Neural crest cell (in vitro differentiated cells): ENCODE data around the gene QPRT. TPM values are rescaled to one million over a fixed set of nuclear protein-coding genes. Genes with fewer than 3 reads are reported as not detected.
"Not testable (repeated sequence)": the region's sequence is repeated elsewhere in the genome, so short reads cannot be mapped to it uniquely, and the experiment has no call there.

Source experiments
- DNase-seq: peaks from one replicate; pipeline ENCODE4 v3.0.0; 2021; ENCODE audit warnings: low read depth, mixed read lengths, low spot score
- H3K27ac Mint-ChIP-seq: one replicate; pipeline ENCODE4 v1.8.0; 2021; ENCODE audit warnings: mild to moderate bottlenecking, mixed read lengths; ENCODE audit not compliant: unreplicated experiment
- H3K27me3 Mint-ChIP-seq: 2 replicates; pipeline ENCODE4 v1.8.0; 2021; ENCODE audit warnings: low read depth, mild to moderate bottlenecking, mixed read lengths
- H3K36me3 Mint-ChIP-seq: 2 replicates; pipeline ENCODE4 v1.8.0; 2021; ENCODE audit warnings: low read depth, mild to moderate bottlenecking, mixed read lengths
- H3K4me1 Mint-ChIP-seq: 2 replicates; pipeline ENCODE4 v1.8.0; 2021; ENCODE audit warnings: mixed read lengths
- H3K4me3 Mint-ChIP-seq: one replicate; pipeline ENCODE4 v1.8.0; 2021; ENCODE audit warnings: mild to moderate bottlenecking, mixed read lengths
- H3K9me3 Mint-ChIP-seq: 2 replicates; pipeline ENCODE4 v1.8.0; 2021; ENCODE audit warnings: mixed read lengths
- total RNA-seq: library from RNA; stranded (reverse); gene quantifications from 2 replicates; pipeline ENCODE4 v1.2.1, GENCODE V29; 2021
- TF ChIP-seq, protein P1 (sequence below): fragments of 200-600 bp; sonication (generic); conservative IDR thresholded peaks from 2 replicates; pipeline ENCODE4 v1.5.0; 2021; ENCODE audit warnings: antibody characterized with exemption, mild to moderate bottlenecking

Gene QPRT
- total RNA-seq, 1 donor from 2014 or later = 77.3 TPM

DNA sequence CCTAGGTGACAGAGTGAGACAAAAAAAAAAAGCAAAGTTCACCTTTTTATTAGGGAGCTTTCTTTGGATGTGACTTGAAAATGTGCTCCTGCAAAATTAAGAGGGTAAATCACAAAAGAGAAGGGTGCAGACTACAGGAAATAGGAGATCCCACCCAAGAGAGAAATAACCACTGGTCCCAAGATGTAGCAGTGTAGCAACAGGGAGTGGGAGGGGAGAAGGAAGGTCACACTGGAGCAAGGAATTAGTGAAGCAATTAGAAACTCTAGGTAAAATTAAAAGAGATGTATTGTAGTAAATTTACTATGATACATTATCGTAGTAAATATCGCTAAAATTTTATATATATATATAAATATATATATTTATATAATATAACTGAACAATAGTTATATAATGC, 28.2 kb upstream of the QPRT start:
- Mint-ChIP-seq H3K36me3 (no peaks in the 10 kb centered on the region), H3K4me3 (no peak overlapping the region)
- DNase-seq = no peak

DNA sequence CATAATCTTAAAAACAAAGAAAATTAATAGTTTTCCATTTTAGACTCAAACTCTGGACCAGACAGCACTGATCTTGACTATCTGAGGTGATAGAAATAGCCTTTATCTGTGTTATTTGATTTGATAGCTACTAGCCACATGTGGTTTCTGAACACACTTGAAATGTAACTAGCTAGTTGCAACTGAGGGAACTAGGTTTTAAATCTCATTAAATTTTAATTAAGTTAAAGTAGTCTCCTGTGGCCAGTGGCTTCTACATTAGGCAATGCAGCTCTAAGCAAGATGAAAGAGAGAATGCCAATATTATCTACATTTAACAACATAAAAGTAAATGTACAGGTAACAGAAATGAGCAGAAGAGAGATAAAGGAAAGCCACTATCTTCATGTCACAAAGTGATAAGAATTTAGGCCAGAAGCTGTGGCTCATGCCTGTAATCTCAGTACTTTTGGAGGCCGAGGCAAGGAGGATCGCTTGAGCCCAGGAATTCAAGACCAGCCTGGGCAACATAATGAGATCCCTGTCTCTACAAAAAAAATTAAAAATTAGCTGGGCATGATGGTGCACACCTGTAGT, 27.1 kb upstream of the QPRT start:
- no peaks in the 10 kb centered on the region for H3K9me3 Mint-ChIP-seq
- peaks cover 25% of the 10 kb centered on the region for H3K4me1 Mint-ChIP-seq
- no peaks in the 10 kb centered on the region for H3K27me3 Mint-ChIP-seq
- no peaks in the 10 kb centered on the region for H3K36me3 Mint-ChIP-seq
- DNase-seq = no peak
- H3K27ac Mint-ChIP-seq = no peak overlapping the region
- no peak overlapping the region for H3K4me3 Mint-ChIP-seq
- TF ChIP-seq, protein P1, sequence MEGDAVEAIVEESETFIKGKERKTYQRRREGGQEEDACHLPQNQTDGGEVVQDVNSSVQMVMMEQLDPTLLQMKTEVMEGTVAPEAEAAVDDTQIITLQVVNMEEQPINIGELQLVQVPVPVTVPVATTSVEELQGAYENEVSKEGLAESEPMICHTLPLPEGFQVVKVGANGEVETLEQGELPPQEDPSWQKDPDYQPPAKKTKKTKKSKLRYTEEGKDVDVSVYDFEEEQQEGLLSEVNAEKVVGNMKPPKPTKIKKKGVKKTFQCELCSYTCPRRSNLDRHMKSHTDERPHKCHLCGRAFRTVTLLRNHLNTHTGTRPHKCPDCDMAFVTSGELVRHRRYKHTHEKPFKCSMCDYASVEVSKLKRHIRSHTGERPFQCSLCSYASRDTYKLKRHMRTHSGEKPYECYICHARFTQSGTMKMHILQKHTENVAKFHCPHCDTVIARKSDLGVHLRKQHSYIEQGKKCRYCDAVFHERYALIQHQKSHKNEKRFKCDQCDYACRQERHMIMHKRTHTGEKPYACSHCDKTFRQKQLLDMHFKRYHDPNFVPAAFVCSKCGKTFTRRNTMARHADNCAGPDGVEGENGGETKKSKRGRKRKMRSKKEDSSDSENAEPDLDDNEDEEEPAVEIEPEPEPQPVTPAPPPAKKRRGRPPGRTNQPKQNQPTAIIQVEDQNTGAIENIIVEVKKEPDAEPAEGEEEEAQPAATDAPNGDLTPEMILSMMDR = no peak

More for the DNA sequence above, 28.2 kb upstream of the QPRT start:
- TF ChIP-seq, protein P1 = no peak
- Mint-ChIP-seq H3K9me3 (no peaks in the 10 kb centered on the region), H3K4me1 (peaks cover 21% of the 10 kb centered on the region), H3K27ac (no peak overlapping the region), H3K27me3 (no peaks in the 10 kb centered on the region)

DNA sequence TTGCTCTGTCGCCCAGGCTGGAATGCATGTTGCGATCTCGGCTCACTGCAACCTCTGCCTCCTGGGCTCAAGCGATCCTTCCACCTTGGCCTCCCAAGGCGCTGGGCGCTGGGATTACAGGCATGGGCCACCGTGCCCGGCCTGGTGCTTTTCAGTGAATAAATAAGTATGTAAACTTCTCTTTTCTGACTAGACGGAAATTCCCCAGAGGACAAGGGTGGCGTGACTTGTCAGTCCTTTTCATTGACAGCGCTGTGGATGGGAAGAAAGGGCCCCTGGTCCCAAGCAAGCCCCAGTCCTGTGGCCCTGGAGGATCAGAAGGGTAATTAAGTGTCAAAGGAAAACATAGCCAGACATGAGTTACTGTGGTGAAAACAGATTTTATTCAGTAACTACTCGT, 25.5 kb upstream of the QPRT start:
- Mint-ChIP-seq H3K4me1 (peaks cover 25% of the 10 kb centered on the region), H3K4me3 (no peak overlapping the region), H3K27ac (no peak overlapping the region)

DNA sequence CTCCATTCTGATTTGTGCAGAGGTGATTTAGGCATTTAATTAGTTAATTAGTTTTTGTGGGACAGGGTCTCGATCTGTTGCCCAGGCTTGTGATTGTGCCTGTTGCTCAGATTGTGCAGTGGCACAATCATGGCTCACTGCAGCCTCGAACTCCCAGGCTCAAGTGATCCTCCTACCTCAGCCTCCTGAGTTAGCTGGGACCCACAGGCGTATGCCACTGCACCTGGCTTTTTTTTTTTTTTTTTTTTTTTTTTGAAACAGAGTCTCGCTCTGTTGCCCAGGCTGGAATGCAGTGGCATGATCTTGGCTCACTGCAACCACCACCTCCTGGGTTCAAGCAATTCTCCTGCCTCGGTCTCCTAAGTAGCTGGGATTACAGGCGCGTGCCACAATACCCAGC, 25.1 kb upstream of the QPRT start:
- H3K36me3 Mint-ChIP-seq, H3K27ac Mint-ChIP-seq, H3K27me3 Mint-ChIP-seq, H3K9me3 Mint-ChIP-seq, DNase-seq, H3K4me3 Mint-ChIP-seq: not testable (repeated sequence)
- peaks cover 25% of the 10 kb centered on the region for H3K4me1 Mint-ChIP-seq

More for the DNA sequence above, 25.5 kb upstream of the QPRT start:
- Mint-ChIP-seq H3K27me3 (no peaks in the 10 kb centered on the region), H3K9me3 (no peaks in the 10 kb centered on the region), H3K36me3 (no peaks in the 10 kb centered on the region)
- TF ChIP-seq, protein P1 = no peak
- DNase-seq = no peak

DNA sequence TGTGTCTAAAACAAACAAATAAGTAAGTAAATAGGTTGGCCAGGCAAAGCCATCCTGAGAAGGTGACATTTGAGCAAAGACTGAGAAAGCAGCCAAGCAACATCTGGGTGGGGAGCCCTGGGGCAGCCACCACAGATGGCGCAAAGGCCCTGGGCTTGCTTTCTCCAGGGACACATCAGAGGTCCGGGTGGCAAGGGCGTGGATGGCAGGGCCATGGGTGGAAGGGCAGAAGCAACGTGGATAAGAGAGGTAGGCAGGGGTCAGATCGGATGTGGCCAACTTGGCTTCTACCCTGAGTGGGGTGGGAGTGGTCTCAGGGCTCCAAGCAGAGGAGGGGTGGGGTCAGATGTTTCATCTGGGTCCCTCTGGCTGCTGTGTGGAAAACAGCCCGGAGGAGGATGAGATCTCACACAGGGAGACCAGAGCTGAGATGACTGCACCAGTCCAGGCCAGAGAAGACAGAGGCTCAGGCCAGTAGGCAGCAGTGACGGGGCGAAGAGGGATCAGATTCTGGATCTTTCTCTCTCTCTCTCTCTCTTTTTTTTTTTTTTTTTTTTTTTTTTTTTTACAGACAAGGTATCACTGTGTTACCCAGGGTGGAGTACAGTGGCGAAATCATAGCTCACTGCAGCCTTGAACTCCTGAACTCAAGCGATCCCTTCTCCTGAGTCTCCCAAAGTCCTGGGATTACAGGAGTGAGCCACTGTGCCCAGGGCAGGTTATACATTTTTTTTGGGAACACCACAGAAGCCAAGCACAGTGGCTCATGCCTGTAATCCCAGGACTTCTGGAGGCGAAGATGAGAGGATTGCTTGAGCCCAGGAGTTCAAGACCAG, 22.1 kb upstream of the QPRT start:
- Mint-ChIP-seq H3K27ac (no peak overlapping the region), H3K27me3 (no peaks in the 10 kb centered on the region), H3K36me3 (no peaks in the 10 kb centered on the region), H3K4me1 (peaks cover 20% of the 10 kb centered on the region), H3K9me3 (no peaks in the 10 kb centered on the region), H3K4me3 (no peak overlapping the region)
- TF ChIP-seq, protein P1 = no peak
- DNase-seq = no peak

DNA sequence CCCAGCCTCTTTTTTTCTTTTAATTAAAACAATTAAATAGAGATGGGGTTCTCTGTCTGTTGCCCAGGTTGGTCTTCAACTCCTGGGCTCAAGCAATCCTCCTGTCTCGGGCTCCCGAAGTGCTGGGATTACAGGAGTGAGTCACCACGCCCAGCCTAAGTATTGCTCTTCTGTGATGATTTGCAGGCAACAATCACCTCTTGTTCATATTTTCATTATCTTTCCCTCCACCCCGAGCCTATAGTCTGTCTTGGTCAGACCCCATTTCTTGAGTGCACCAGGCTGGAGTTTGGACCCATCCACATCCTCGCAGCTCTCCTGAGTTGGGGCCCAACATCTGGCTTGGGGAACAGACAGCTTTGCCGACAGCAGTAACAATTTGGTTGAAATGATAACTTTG, 20.3 kb upstream of the QPRT start:
- Mint-ChIP-seq H3K4me3 (no peak overlapping the region), H3K27me3 (no peaks in the 10 kb centered on the region), H3K4me1 (peaks cover 12% of the 10 kb centered on the region), H3K9me3 (no peaks in the 10 kb centered on the region), H3K27ac (no peak overlapping the region), H3K36me3 (no peaks in the 10 kb centered on the region)
- TF ChIP-seq, protein P1 = no peak
- no peak for DNase-seq
